HepG2 (cell line): ENCODE measurements around the gene IGFALS. TPM values are rescaled to one million over a fixed set of nuclear protein-coding genes. Genes with fewer than 3 reads are reported as not detected.

Experiments
- ATAC-seq: fragments of 200-7000 bp; cut with Tn5 transposase; 3 replicates; pipeline ENCODE4 v1.9.1; 2020; ENCODE audit warnings: mild to moderate bottlenecking, moderate library complexity
- BruUV-seq: library from RNA; stranded (reverse); fragments of 400-500 nt; replicated peaks from 2 replicates; lab custom pipeline; 2021; lab: Mats Ljungman, UMichigan
- CTCF ChIA-PET: fragments of 300-600 bp; formaldehyde crosslinking; extraction: SDS; loops from one replicate; lab custom pipeline; 2021; ENCODE audit warnings: low total read pairs, inconsistent platforms, low intra/inter-chr PET ratio; lab: Yijun Ruan, JAX
- POLR2A ChIA-PET: fragments of 350-600 bp; sonication (Branson Sonifier 250); formaldehyde crosslinking; loops from one replicate; lab custom pipeline; 2020; ENCODE audit warnings: antibody characterized with exemption, inconsistent platforms; lab: Yijun Ruan, JAX
- DNase-seq: peaks from one replicate; pipeline ENCODE4 v3.0.0-alpha.2; 2015; ENCODE audit warnings: low spot score
- FAIRE-seq: peaks from 3 replicates; lab custom pipeline; 2011; peaks lifted over from hg19 to GRCh38; lab: Jason Lieb, UNC
- H2AFZ ChIP-seq: one replicate; pipeline ENCODE4 v1.6.1; 2011; ENCODE audit warnings: low read length, inconsistent platforms
- H3K27ac ChIP-seq: fragments of 300-600 bp; 3 replicates; pipeline ENCODE4 v1.8.0; 2011; ENCODE audit warnings: mixed run types, mild to moderate bottlenecking, mixed read lengths, low read length, inconsistent platforms; ENCODE audit not compliant: insufficient read depth; ENCODE audit errors: extremely low read length
- H3K27me3 ChIP-seq, 2 experiments: fragments of 200-600 bp in 1 of 2; 2 replicates in 1 of 2; 3 replicates in 1 of 2; pipeline versions ENCODE4 v1.6.0 to v1.8.0; 2011; ENCODE audit warnings: low read length in 2 of 2, mild to moderate bottlenecking in 2 of 2, moderate library complexity in 2 of 2, inconsistent platforms in 1 of 2; ENCODE audit not compliant: insufficient read depth in 2 of 2, control insufficient read depth in 1 of 2
- H3K36me3 ChIP-seq, 2 experiments: fragments of 200-600 bp in 1 of 2; replicated peaks in 1 of 2; 2 replicates in 1 of 2; 3 replicates in 1 of 2; pipeline versions ENCODE4 v1.5.1 to v1.8.0; 2011; ENCODE audit warnings: low read length in 2 of 2, inconsistent platforms in 1 of 2; ENCODE audit not compliant: insufficient read depth in 2 of 2, control insufficient read depth in 1 of 2
- H3K4me1 ChIP-seq: 2 replicates; pipeline ENCODE4 v1.5.1; 2012; ENCODE audit warnings: low read length, inconsistent platforms; ENCODE audit not compliant: insufficient read depth
- H3K4me2 ChIP-seq: 2 replicates; pipeline ENCODE4 v1.6.0; 2011; ENCODE audit warnings: low read depth, low read length, inconsistent platforms
- H3K4me3 ChIP-seq, 3 experiments: fragments of 200-600 bp in 1 of 3; sonication (generic), shearing (Covaris generic) in 1 of 3; replicated peaks in 1 of 3; 2 replicates each; pipeline ENCODE4 v1.5.1; 2011 to 2016; ENCODE audit warnings: low read length in 3 of 3, inconsistent platforms in 2 of 3, low read depth in 2 of 3, mild to moderate bottlenecking in 2 of 3, control low read depth in 1 of 3, mixed read lengths in 1 of 3; ENCODE audit not compliant: insufficient read depth in 1 of 3
- H3K79me2 ChIP-seq: one replicate; pipeline ENCODE4 v1.6.1; 2011; ENCODE audit warnings: low read length, inconsistent platforms; ENCODE audit not compliant: insufficient read depth
- H3K9ac ChIP-seq: 2 replicates; pipeline ENCODE4 v1.6.0; 2011; ENCODE audit warnings: mild to moderate bottlenecking, low read depth, low read length, inconsistent platforms; ENCODE audit not compliant: insufficient read depth
- H3K9me3 ChIP-seq: 2 replicates; pipeline ENCODE4 v1.5.1; 2012; ENCODE audit warnings: mild to moderate bottlenecking, low read length
- H4K20me1 ChIP-seq: 2 replicates; pipeline ENCODE4 v1.6.0; 2011; ENCODE audit warnings: inconsistent platforms, mild to moderate bottlenecking, low read length, moderate library complexity; ENCODE audit not compliant: insufficient read depth
- ATRX ChIP-seq: sonication (generic); formaldehyde crosslinking; IDR thresholded peaks from 2 replicates; pipeline ENCODE4 v1.4.0; 2020; ENCODE audit warnings: missing genetic modification reagents, borderline replicate concordance
- CHD2 ChIP-seq: IDR thresholded peaks from 2 replicates; pipeline ENCODE4 v1.6.1; 2011; ENCODE audit warnings: low read depth, low read length, improper control_type of control experiment
- KDM2A ChIP-seq: sonication (generic); formaldehyde crosslinking; IDR thresholded peaks from 2 replicates; pipeline ENCODE4 v1.4.0; 2020; ENCODE audit warnings: low read depth, missing genetic modification reagents, borderline replicate concordance
- KDM5B ChIP-seq: sonication (generic); formaldehyde crosslinking; IDR thresholded peaks from 2 replicates; pipeline ENCODE4 v1.4.0; 2020; ENCODE audit warnings: missing genetic modification reagents, mild to moderate bottlenecking, borderline replicate concordance
- KDM6A ChIP-seq: IDR thresholded peaks from 2 replicates; pipeline ENCODE4 v1.6.1; 2016; ENCODE audit warnings: low read depth
- PHF8 ChIP-seq: sonication (generic); formaldehyde crosslinking; IDR thresholded peaks from 2 replicates; pipeline ENCODE4 v1.5.0; 2020; ENCODE audit warnings: missing genetic modification reagents
- POLR2G ChIP-seq: fragments of 200-400 bp; formaldehyde crosslinking; IDR thresholded peaks from 2 replicates; pipeline ENCODE4 v1.6.1; 2018; ENCODE audit warnings: mild to moderate bottlenecking, low read depth, low read length, moderate library complexity
- RBM39 ChIP-seq: fragments of 200-400 bp; formaldehyde crosslinking; IDR thresholded peaks from one replicate; pipeline ENCODE4 v1.6.1; 2018; ENCODE audit warnings: antibody characterized with exemption, mild to moderate bottlenecking, low read depth, low read length; ENCODE audit not compliant: poor library complexity, severe bottlenecking
- SMAD9 ChIP-seq: sonication (generic); formaldehyde crosslinking; IDR thresholded peaks from 2 replicates; pipeline ENCODE4 v1.5.1; 2020; ENCODE audit warnings: mild to moderate bottlenecking, missing genetic modification reagents
- TFDP2 ChIP-seq: sonication (generic); formaldehyde crosslinking; IDR thresholded peaks from 2 replicates; pipeline ENCODE4 v1.4.0; 2020; ENCODE audit warnings: missing genetic modification reagents
- ZBTB37 ChIP-seq: sonication (generic); formaldehyde crosslinking; IDR thresholded peaks from 2 replicates; pipeline ENCODE4 v1.4.0; 2020; ENCODE audit warnings: mild to moderate bottlenecking, missing genetic modification reagents
- ZNF24 ChIP-seq: fragments of 450-650 bp; IDR thresholded peaks from 2 replicates; pipeline ENCODE4 v1.6.1; 2017; ENCODE audit warnings: antibody characterized with exemption, mild to moderate bottlenecking
- ZNF549 ChIP-seq: sonication (generic); formaldehyde crosslinking; IDR thresholded peaks from 2 replicates; pipeline ENCODE4 v1.5.0; 2020; ENCODE audit warnings: missing genetic modification reagents
- ZNF724P ChIP-seq: sonication (generic); formaldehyde crosslinking; IDR thresholded peaks from 2 replicates; pipeline ENCODE4 v1.8.0; 2022; ENCODE audit warnings: missing genetic modification reagents, borderline replicate concordance
- ZNF83 ChIP-seq: sonication (generic); formaldehyde crosslinking; IDR thresholded peaks from 2 replicates; pipeline ENCODE4 v1.4.0; 2020; ENCODE audit warnings: missing genetic modification reagents, mild to moderate bottlenecking, borderline replicate concordance
- ZNF839 ChIP-seq: sonication (generic); formaldehyde crosslinking; IDR thresholded peaks from 2 replicates; pipeline ENCODE4 v1.4.0; 2020; ENCODE audit warnings: missing genetic modification reagents, mild to moderate bottlenecking, borderline replicate concordance
- WGBS: methylation state at CpG from one replicate; pipeline ENCODE4 v1.1.6; 2017; ENCODE audit warnings: low lambda C conversion rate; 5-methylcytosine and 5-hydroxymethylcytosine counted together
- in situ Hi-C: cut with HindIII; loops from 2 replicates; pipeline ENCODE4 v1.10.0; 2017; ENCODE audit warnings: low pct_unique_long_range_greater_than_20kb; ENCODE audit not compliant: extremely low pct_ligation_motif_present
- intact Hi-C: fragments of 100-400 bp; cut with micrococcal nuclease; formaldehyde crosslinking; loops from one replicate; pipeline ENCODE4 v1.10.0; 2022; ENCODE audit not compliant: unreplicated experiment
- polyA plus RNA-seq, 8 experiments: library from polyadenylated mRNA; depleted of rRNA in 3 of 8; stranded (reverse) in 7 of 8; unstranded in 1 of 8; fragments of >200 nt; fragmentation: Illumina TruSeq in 4 of 8; extraction: Trizol in 4 of 8; gene quantifications; 2 replicates each; pipeline versions ENCODE4 v1.2.1 to v1.2.3, GENCODE V29; 2011 to 2016; ENCODE audit warnings: low read depth in 4 of 8, missing spikeins in 1 of 8, mixed read lengths in 1 of 8; ENCODE audit not compliant: insufficient read depth in 1 of 8
- total RNA-seq, 5 experiments: library from RNA; depleted of rRNA; stranded (reverse); fragments of >200 nt; fragmentation: Illumina TruSeq; extraction: Trizol; gene quantifications; 2 replicates each; pipeline ENCODE4 v1.2.3, GENCODE V29; 2016; ENCODE audit warnings: low read depth in 1 of 5
- TF ChIP-seq, protein P1 (sequence below): sonication (generic); formaldehyde crosslinking; IDR thresholded peaks from 2 replicates; pipeline ENCODE4 v1.4.0; 2020; ENCODE audit warnings: missing genetic modification reagents

IGFALS gene
- total and polyA plus RNA-seq, 2 of the 13 experiments (the other 11 are each of a cell fraction or from before 2014, with no cell fraction given) = 0.34 to 2.4 TPM

DNA sequence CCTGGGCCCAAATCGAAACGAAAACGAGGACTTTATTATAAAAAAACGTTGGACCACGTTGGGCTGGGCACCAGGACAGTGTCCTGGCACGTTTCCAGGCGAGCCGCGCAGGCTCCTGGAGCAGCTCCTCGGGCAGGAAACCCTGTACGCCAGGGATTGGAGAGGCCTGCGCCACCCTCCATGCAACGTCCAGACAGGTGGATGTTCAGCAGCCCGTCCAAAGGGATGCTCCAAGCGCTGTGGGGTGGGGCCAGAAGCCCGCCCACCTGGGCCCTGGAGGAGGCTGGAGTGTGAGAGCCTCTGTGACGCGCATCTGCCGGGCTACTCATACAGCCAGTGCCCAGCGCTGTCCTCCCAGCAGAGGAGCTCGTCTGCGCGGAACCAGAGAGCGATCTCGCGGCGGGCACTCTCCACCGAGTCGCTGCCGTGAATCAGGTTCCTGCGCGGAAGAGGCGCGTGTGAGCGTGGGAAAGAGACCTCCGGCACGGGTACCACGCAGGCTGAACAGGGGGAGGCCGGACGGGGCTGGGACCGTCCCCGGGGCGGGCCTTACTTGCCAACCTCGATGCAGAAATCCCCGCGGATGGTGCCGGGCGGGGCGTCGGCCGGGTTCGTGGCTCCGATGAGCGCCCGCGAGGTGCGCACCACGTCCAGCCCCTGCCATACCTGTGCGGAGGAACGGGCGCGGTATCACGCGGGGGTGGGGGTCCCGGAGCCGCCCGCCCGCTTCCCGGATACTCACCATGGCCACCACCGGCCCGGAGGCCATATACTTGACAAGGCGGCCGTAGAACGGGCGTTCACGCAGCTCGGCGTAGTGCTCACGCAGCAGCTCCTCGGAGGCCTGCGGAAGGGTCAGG is 22.9 kb downstream of the IGFALS start (continued):
- TF ChIP-seq ZBTB37 (CRISPR knock-in tag) (no peak), ZNF549 (no peak), ZNF83 (CRISPR knock-in tag) (no peak), PHF8 (CRISPR knock-in tag) (peak; percentile 9; the same call in 1 of the 2 replicates)

GRCh38 chr16:1769402-1770300 is 23.9 kb downstream of the IGFALS start:
- Histone ChIP-seq H3K4me3 (no peak overlapping the region), H3K79me2 (peaks cover 24% of the 10 kb centered on the region), H3K4me2 (no peak overlapping the region), H3K27ac (no peak overlapping the region), H3K4me1 (peaks cover 7% of the 10 kb centered on the region), H4K20me1 (no peaks in the 10 kb centered on the region), H3K9ac (no peak overlapping the region), H3K9me3 (no peaks in the 10 kb centered on the region), H2AFZ (no peak overlapping the region), H3K27me3 (no peaks in the 10 kb centered on the region; a peak in 1 of 5 replicates), H3K36me3 (peaks cover 13 to 24% of the 10 kb centered on the region in 2 experiments; a peak in 4 of 5 replicates)
- in situ Hi-C loops (no loop called here), intact Hi-C loops (loop anchor here (5.0 kb wide), 1 partner anchor 43 kb away; no protein-coding TSS in a partner anchor)
- CTCF ChIA-PET = no interaction called here
- no TSS peak for BruUV-seq
- POLR2A ChIA-PET = interaction anchor here (2.7 kb wide), 1 partner anchor 13 kb away, joined by 7 read pairs; the partner anchor contains the start of genes NUBP2 and SPSB3
- DNase-seq (no peak), ATAC-seq (no peak), FAIRE-seq (no peak)
- over 99% methylated on average over 11 of the region's 27 CpGs for WGBS
- TF ChIP-seq POLR2G (peak; percentile 45; the same call in 1 of the 2 replicates), CHD2 (0 out of 2 replicates have a peak, but pooled peaks have one; percentile 14), KDM6A (no peak), RBM39 (peak; percentile 3), KDM5B (CRISPR knock-in tag) (no peak), ZNF724P (CRISPR knock-in tag) (no peak), ATRX (CRISPR knock-in tag) (no peak), ZNF839 (0 out of 2 replicates have a peak, but pooled peaks have one; percentile 17), ZNF24 (no peak), TFDP2 (no peak), KDM2A (CRISPR knock-in tag) (0 out of 2 replicates have a peak, but pooled peaks have one; percentile 20), SMAD9 (CRISPR knock-in tag) (no peak)
- TF ChIP-seq, protein P1, sequence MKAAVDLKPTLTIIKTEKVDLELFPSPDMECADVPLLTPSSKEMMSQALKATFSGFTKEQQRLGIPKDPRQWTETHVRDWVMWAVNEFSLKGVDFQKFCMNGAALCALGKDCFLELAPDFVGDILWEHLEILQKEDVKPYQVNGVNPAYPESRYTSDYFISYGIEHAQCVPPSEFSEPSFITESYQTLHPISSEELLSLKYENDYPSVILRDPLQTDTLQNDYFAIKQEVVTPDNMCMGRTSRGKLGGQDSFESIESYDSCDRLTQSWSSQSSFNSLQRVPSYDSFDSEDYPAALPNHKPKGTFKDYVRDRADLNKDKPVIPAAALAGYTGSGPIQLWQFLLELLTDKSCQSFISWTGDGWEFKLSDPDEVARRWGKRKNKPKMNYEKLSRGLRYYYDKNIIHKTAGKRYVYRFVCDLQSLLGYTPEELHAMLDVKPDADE (CRISPR knock-in tag) = no peak
